Measurements from ENCODE around the gene ADD2. TPM values are rescaled to one million over a fixed set of nuclear protein-coding genes. Genes with fewer than 3 reads are reported as not detected.

The ADD2 gene
- total RNA-seq, 2 donors from 2014 or later, result 2.3 to 7.6 TPM

DNA sequence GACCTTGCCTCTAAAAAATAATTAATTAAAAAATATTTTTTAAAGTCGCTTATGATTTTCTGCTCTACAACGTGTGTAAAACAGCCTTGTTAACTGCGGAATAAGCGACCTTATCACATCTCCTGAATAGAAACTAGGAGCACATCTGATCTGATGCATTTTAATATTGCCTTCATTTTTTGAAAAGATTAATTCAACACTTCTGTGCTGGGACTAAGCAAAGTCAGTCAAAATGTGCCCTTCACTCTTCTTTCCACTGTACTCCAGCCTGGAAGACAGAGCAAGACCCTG is 39.8 kb upstream of the ADD2 start:
- Histone ChIP-seq H3K36me3 (replicated peaks in 1 of 2; ENCODE audit: insufficient read depth in 1 of 2, low read depth in 2 of 2) (no peaks in the 10 kb centered on the region), H3K27me3 (no peaks in the 10 kb centered on the region), H3K27ac (no peak overlapping the region), H3K4me3 (no peak overlapping the region), H3K9me3 (no peaks in the 10 kb centered on the region), H3K4me1 (no peaks in the 10 kb centered on the region)
- no peak for DNase-seq
- TF ChIP-seq POLR2A (IDR thresholded peaks at IDR 0.05), result no peak
- TF ChIP-seq, protein P1, sequence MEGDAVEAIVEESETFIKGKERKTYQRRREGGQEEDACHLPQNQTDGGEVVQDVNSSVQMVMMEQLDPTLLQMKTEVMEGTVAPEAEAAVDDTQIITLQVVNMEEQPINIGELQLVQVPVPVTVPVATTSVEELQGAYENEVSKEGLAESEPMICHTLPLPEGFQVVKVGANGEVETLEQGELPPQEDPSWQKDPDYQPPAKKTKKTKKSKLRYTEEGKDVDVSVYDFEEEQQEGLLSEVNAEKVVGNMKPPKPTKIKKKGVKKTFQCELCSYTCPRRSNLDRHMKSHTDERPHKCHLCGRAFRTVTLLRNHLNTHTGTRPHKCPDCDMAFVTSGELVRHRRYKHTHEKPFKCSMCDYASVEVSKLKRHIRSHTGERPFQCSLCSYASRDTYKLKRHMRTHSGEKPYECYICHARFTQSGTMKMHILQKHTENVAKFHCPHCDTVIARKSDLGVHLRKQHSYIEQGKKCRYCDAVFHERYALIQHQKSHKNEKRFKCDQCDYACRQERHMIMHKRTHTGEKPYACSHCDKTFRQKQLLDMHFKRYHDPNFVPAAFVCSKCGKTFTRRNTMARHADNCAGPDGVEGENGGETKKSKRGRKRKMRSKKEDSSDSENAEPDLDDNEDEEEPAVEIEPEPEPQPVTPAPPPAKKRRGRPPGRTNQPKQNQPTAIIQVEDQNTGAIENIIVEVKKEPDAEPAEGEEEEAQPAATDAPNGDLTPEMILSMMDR (IDR thresholded peaks at IDR 0.05), result no peak
- ATAC-seq, result no peak
- WGBS, 2 donors, result 82 to 84% methylated on average over 4 of the region's 4 CpGs
- intact Hi-C loops (cut with DNase I), result no loop called here

DNA sequence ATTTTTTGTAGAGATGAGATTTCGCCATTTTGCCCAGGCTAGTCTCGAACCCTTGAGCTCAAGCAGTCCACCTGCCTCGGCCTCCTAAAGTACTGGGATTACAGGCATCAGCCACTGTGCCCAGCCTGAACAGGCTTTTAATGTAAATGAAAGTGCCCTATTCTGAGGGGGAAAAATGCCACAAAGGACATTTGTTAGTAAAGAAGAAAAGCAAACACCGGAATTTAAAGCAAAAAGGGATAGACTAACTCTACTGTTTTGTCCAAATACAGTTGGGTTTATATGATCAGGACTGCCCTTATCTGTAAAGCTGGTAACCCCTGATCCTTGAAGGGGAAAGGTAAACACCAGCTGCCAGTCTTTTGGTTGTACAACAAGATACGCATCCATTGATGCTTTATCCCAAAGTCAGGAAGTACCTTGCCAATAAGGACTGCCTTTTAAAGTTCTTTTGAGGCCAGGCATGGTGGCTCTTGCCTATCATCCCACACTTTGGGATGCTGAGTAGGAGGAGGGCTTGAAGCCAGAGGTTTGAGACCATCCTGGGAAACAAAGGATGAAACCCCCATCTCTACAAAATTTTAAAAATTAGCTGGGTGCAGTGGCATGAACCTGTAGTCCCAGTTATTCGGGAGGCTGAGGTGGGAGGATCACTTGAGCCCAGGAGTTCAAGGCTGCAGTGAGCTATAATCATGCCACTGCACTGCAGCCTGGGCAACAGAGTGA is 39.3 kb upstream of the ADD2 start:
- H3K36me3 ChIP-seq (replicated peaks in 1 of 2; ENCODE audit: insufficient read depth in 1 of 2, low read depth in 2 of 2), result no peaks in the 10 kb centered on the region
- peaks cover 2% of the 10 kb centered on the region for H3K4me1 ChIP-seq
- H3K27ac ChIP-seq, result no peak overlapping the region
- H3K9me3 ChIP-seq, result no peaks in the 10 kb centered on the region
- 75 to 77% methylated on average over 6 of the region's 6 CpGs for WGBS, 2 donors
- TF ChIP-seq, protein P1 (IDR thresholded peaks at IDR 0.05), result no peak
- TF ChIP-seq POLR2A (IDR thresholded peaks at IDR 0.05), result no peak
- H3K4me3 ChIP-seq, result no peak overlapping the region
- intact Hi-C loops (cut with DNase I), result no loop called here
- DNase-seq (no peak), ATAC-seq (no peak)
- H3K27me3 ChIP-seq, result no peaks in the 10 kb centered on the region

DNA sequence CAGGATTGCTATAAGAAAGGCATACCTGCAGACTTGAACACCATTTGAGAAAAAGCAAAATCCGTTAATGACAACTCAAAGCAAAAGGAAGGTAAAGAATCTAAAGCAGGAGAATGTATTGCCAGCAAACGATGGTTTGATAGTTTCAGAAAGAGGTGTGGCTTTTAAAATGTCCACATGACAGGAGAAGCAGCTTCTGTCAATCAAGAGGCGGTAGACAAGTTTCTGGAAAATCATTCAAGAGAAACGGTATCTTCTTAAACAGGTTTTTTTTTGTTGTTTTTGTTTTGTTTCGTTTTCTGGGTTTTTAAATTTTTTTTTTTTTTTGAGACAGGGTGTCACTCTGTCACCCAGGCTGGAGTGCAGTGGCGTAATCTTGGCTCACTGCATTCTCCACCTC is 38.6 kb upstream of the ADD2 start:
- Histone ChIP-seq H3K4me3 (no peak overlapping the region), H3K27ac (no peak overlapping the region), H3K4me1 (peaks cover 9% of the 10 kb centered on the region), H3K9me3 (no peaks in the 10 kb centered on the region), H3K27me3 (no peaks in the 10 kb centered on the region), H3K36me3 (replicated peaks in 1 of 2; ENCODE audit: insufficient read depth in 1 of 2, low read depth in 2 of 2) (no peaks in the 10 kb centered on the region)
- intact Hi-C loops (cut with DNase I), result no loop called here
- DNase-seq (no peak), ATAC-seq (no peak)
- WGBS, 2 donors, result 62 to 67% methylated on average over 6 of the region's 6 CpGs
- TF ChIP-seq POLR2A (IDR thresholded peaks at IDR 0.05), result no peak
- TF ChIP-seq, protein P1 (IDR thresholded peaks at IDR 0.05), result no peak

DNA sequence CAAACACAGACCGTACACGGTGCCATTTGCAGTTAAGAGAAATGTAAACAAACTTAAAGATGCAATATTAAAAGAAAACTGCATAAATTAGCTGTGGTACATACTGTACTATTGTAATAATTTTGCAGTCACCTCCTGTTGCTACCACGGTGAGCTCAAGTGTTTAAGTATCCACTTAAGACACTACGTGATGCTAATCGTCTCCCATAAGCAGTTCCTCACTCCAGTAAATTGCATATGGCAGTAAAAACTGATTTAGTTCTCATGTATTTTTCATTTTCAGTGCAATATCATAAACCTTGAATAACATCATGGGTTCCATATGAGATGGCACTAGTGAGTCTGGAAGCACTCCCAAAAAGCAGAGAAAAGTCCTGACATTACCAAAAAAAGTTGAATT is 38.0 kb upstream of the ADD2 start:
- 73 to 74% methylated on average over 5 of the region's 5 CpGs for WGBS, 2 donors
- Histone ChIP-seq H3K4me3 (no peak overlapping the region), H3K9me3 (no peaks in the 10 kb centered on the region), H3K4me1 (peaks cover 15% of the 10 kb centered on the region), H3K27me3 (no peaks in the 10 kb centered on the region), H3K27ac (no peak overlapping the region), H3K36me3 (replicated peaks in 1 of 2; ENCODE audit: insufficient read depth in 1 of 2, low read depth in 2 of 2) (no peaks in the 10 kb centered on the region)
- ATAC-seq (no peak), DNase-seq (no peak)
- TF ChIP-seq POLR2A (IDR thresholded peaks at IDR 0.05), result no peak
- TF ChIP-seq, protein P1 (IDR thresholded peaks at IDR 0.05), result no peak
- intact Hi-C loops (cut with DNase I), result no loop called here

DNA sequence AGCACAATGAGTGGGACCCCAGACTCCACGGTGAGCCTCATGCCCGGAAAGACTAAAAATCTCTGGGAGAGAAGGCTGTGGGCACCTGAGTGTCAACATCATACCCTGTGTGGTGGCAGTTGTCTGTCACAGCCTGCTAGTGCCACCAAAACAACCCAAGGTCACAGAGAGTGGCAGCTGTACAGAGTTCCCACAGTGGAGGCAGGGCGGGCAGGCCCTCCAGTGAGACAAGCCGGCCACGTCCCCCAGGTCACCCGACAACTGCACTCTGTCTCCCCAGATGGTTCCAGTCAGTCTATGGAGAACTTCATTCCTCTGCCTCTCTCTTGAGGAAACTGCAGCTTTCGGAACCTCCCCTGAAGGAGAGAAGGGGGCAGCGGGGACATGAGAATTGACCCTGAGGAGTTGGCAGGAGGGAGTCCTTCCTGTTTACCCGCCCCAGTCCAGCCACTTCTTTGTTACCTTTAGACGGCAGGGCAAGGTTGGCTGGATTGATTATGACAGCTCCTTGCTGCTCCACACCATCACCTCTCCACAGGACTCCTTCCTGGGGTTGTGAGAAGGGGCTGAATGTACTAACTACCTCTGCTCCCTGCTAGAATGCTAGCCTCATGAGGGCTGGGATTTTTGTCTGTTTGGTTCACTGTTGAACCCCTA is 33.7 kb upstream of the ADD2 start:
- Histone ChIP-seq H3K4me3 (no peak overlapping the region), H3K27ac (peak overlapping the region in 3 of 4 donors; percentile 38 to 57 (median 48)), H3K36me3 (replicated peaks in 1 of 2; ENCODE audit: insufficient read depth in 1 of 2, low read depth in 2 of 2) (no peaks in the 10 kb centered on the region), H3K4me1 (peaks cover 17% of the 10 kb centered on the region), H3K9me3 (no peaks in the 10 kb centered on the region), H3K27me3 (no peaks in the 10 kb centered on the region)
- peak; percentile 79 for ATAC-seq
- DNase-seq, result peak; percentile 44 to 76 (median 53)
- intact Hi-C loops (cut with DNase I), result no loop called here
- TF ChIP-seq, protein P1 (IDR thresholded peaks at IDR 0.05), result no peak
- no peak for TF ChIP-seq POLR2A (IDR thresholded peaks at IDR 0.05)
- WGBS, 2 donors, result 28 to 36% methylated on average over 5 to 10 of the region's 10 CpGs
